ENCODE data around the gene WDFY2.
"Not testable (repeated sequence)": the region's sequence is repeated elsewhere in the genome, so short reads cannot be mapped to it uniquely, and the experiment has no call there.

DNA sequence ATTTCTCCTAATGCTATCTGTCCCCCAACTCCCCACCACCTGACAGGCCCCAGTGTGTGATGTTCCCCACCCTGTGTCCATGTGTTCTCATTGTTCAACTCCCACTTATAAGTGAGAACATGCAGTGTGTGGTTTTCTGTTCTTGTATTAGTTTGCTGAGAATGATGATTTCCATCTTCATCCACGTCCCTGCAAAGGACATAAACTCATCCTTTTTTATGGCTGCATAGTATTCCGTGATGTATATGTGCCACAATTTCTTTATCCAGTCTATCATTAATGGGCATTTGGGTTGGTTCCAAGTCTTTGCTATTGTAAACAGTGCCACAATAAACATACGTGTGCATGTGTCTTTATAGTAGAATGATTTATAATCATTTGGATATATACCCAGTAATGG is 38.8 kb upstream of the WDFY2 start:
- not testable (repeated sequence) for TF ChIP-seq JUN (CRISPR knock-in tag; IDR thresholded peaks at IDR 0.05); GABPB1 (CRISPR knock-in tag; IDR thresholded peaks at IDR 0.05); NR1H2 (CRISPR knock-in tag; IDR thresholded peaks at IDR 0.05); ZNF317 (CRISPR knock-in tag; IDR thresholded peaks at IDR 0.05; ENCODE audit: borderline replicate concordance, low read depth); TCF7 (CRISPR knock-in tag; IDR thresholded peaks at IDR 0.05; ENCODE audit: low read depth)
- TF ChIP-seq, protein P1, sequence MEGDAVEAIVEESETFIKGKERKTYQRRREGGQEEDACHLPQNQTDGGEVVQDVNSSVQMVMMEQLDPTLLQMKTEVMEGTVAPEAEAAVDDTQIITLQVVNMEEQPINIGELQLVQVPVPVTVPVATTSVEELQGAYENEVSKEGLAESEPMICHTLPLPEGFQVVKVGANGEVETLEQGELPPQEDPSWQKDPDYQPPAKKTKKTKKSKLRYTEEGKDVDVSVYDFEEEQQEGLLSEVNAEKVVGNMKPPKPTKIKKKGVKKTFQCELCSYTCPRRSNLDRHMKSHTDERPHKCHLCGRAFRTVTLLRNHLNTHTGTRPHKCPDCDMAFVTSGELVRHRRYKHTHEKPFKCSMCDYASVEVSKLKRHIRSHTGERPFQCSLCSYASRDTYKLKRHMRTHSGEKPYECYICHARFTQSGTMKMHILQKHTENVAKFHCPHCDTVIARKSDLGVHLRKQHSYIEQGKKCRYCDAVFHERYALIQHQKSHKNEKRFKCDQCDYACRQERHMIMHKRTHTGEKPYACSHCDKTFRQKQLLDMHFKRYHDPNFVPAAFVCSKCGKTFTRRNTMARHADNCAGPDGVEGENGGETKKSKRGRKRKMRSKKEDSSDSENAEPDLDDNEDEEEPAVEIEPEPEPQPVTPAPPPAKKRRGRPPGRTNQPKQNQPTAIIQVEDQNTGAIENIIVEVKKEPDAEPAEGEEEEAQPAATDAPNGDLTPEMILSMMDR (IDR thresholded peaks at IDR 0.05), result not testable (repeated sequence)
- TF ChIP-seq, protein P2, sequence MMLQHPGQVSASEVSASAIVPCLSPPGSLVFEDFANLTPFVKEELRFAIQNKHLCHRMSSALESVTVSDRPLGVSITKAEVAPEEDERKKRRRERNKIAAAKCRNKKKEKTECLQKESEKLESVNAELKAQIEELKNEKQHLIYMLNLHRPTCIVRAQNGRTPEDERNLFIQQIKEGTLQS (CRISPR knock-in tag; conservative IDR thresholded peaks at IDR 0.05), result not testable (repeated sequence)

Measured in WTC11 (cell line).